ENCODE results near the gene EFCC1. TPM values are rescaled to one million over a fixed set of nuclear protein-coding genes. Genes with fewer than 3 reads are reported as not detected.

EFCC1 gene
- total RNA-seq, 6 experiments from 2014 or later = 0.25 to 1.5 (median 0.39) TPM

- Histone ChIP-seq H3K36me3 (no peaks in the 10 kb centered on the region), H3K4me1 (no peaks in the 10 kb centered on the region), H3K27ac (no peak overlapping the region), H3K9me3 (no peaks in the 10 kb centered on the region), H3K27me3 (no peaks in the 10 kb centered on the region), H3K4me3 (no peak overlapping the region)
- DNase-seq (no peak), ATAC-seq (no peak)
- TF ChIP-seq POLR2A (IDR thresholded peaks at IDR 0.05) (no peak), CTCF (IDR thresholded peaks at IDR 0.05) (no peak)
- WGBS (ENCODE audit: insufficient coverage, low coverage, low lambda C conversion rate, missing lambda C conversion rate) = 69% methylated on average over 7 of the region's 8 CpGs
- intact Hi-C loops (cut with DNase I) = no loop called here
Observed at GRCh38 chr3:129070086-129070885, 69.2 kb downstream of the EFCC1 start.

- Histone ChIP-seq H3K36me3 (no peaks in the 10 kb centered on the region), H3K4me3 (no peak overlapping the region), H3K27ac (no peak overlapping the region), H3K4me1 (peaks cover 0 to 3% (median 0%) of the 10 kb centered on the region in 4 donors), H3K27me3 (no peaks in the 10 kb centered on the region), H3K9me3 (no peaks in the 10 kb centered on the region)
- intact Hi-C loops (cut with DNase I) = no loop called here
- DNase-seq = no peak
- no peak for TF ChIP-seq CTCF (IDR thresholded peaks at IDR 0.05)
- no peak for TF ChIP-seq POLR2A (IDR thresholded peaks at IDR 0.05)
- WGBS (ENCODE audit: insufficient coverage, low coverage, low lambda C conversion rate, missing lambda C conversion rate) = 40% methylated on average over 7 of the region's 7 CpGs
- peak; percentile 66 to 89 (median 79) for ATAC-seq
Observed at GRCh38 chr3:129077222-129077621, 76.1 kb downstream of the EFCC1 start.

DNA sequence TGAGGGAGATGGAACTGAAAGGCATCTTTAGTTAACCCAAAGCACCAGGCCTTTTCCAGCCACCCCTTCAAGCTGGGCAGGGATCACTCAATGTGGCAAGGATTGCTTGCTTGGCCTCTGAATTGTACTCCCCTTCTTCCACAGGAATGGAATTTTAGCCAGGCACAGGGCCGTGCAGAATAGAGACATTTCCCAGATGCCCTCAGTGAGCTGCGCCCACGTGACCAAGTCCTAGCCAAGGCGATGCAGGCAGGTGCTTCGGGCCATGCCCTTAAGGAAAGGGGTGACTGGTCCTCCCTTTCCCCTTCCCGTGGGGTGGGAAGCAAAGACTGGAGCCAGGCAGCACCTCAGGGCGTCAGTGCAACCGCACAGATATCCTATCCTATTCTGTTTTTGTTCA, 77.4 kb downstream of the EFCC1 start:
- Histone ChIP-seq H3K9me3 (no peaks in the 10 kb centered on the region), H3K27ac (no peak overlapping the region), H3K27me3 (no peaks in the 10 kb centered on the region), H3K4me3 (no peak overlapping the region), H3K4me1 (peaks cover 0 to 3% (median 0%) of the 10 kb centered on the region in 4 donors), H3K36me3 (no peaks in the 10 kb centered on the region)
- ATAC-seq (no peak), DNase-seq (no peak)
- intact Hi-C loops (cut with DNase I) = no loop called here
- TF ChIP-seq CTCF (IDR thresholded peaks at IDR 0.05) = no peak
- TF ChIP-seq POLR2A (IDR thresholded peaks at IDR 0.05) = no peak
- 84% methylated on average over 6 of the region's 8 CpGs for WGBS (ENCODE audit: insufficient coverage, low coverage, low lambda C conversion rate, missing lambda C conversion rate)

- no peak overlapping the region for H3K27ac ChIP-seq
- TF ChIP-seq POLR2A (IDR thresholded peaks at IDR 0.05) (no peak), CTCF (IDR thresholded peaks at IDR 0.05) (no peak)
- peaks cover 0 to 3% (median 0%) of the 10 kb centered on the region in 4 donors for H3K4me1 ChIP-seq
- no peaks in the 10 kb centered on the region for H3K9me3 ChIP-seq
- no peaks in the 10 kb centered on the region for H3K27me3 ChIP-seq
- DNase-seq (no peak), ATAC-seq (no peak)
- intact Hi-C loops (cut with DNase I) = no loop called here
- H3K4me3 ChIP-seq = no peak overlapping the region
- no peaks in the 10 kb centered on the region for H3K36me3 ChIP-seq
- 52% methylated on average over 8 of the region's 8 CpGs for WGBS (ENCODE audit: insufficient coverage, low coverage, low lambda C conversion rate, missing lambda C conversion rate)
Observed at GRCh38 chr3:129081503-129081902, 80.4 kb downstream of the EFCC1 start.
